Measurements from ENCODE around the gene TMEM14C.

GRCh38 chr6:10747251-10747972, 24.5 kb downstream of the TMEM14C start, which contains the start of gene TMEM14B:
- TF ChIP-seq POLR2A (IDR thresholded peaks at IDR 0.05), result peak; percentile 38 to 92
- TF ChIP-seq, protein P1, sequence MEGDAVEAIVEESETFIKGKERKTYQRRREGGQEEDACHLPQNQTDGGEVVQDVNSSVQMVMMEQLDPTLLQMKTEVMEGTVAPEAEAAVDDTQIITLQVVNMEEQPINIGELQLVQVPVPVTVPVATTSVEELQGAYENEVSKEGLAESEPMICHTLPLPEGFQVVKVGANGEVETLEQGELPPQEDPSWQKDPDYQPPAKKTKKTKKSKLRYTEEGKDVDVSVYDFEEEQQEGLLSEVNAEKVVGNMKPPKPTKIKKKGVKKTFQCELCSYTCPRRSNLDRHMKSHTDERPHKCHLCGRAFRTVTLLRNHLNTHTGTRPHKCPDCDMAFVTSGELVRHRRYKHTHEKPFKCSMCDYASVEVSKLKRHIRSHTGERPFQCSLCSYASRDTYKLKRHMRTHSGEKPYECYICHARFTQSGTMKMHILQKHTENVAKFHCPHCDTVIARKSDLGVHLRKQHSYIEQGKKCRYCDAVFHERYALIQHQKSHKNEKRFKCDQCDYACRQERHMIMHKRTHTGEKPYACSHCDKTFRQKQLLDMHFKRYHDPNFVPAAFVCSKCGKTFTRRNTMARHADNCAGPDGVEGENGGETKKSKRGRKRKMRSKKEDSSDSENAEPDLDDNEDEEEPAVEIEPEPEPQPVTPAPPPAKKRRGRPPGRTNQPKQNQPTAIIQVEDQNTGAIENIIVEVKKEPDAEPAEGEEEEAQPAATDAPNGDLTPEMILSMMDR (IDR thresholded peaks at IDR 0.05), result peak in 2 of 6 experiments; percentile 1 to 22
